DND-41 (cell line): Measurements from ENCODE around the gene KLKB1.

Source experiments
- EZH2 ChIP-seq: IDR thresholded peaks from 3 replicates; pipeline ENCODE4 v1.6.1; 2012; ENCODE audit warnings: borderline replicate concordance, low read depth, mild to moderate bottlenecking, moderate library complexity, low read length, inconsistent platforms; ENCODE audit not compliant: severe bottlenecking
- TF ChIP-seq, protein P1 (sequence below): IDR thresholded peaks from 2 replicates; pipeline ENCODE4 v1.5.1; 2012; ENCODE audit warnings: borderline replicate concordance, low read length, moderate library complexity, mild to moderate bottlenecking; ENCODE audit not compliant: poor library complexity, severe bottlenecking; ENCODE audit errors: extremely low read depth

DNA sequence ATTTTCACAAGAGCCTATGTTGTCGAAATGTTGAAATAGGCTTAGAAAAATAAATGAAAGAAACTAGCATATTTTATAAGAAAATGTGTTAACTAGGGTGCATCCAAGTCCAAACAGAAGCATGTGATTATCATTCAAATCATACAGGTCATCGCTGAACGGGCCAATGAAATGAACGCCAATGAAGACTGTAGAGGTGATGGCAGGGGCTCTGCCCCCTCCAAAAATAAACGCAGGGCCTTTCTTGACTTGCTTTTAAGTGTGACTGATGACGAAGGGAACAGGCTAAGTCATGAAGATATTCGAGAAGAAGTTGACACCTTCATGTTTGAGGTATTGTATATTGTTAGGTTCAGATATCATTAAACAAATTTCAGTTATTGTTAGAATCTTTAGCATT is 26.3 kb upstream of the KLKB1 start:
- TF ChIP-seq, protein P1, sequence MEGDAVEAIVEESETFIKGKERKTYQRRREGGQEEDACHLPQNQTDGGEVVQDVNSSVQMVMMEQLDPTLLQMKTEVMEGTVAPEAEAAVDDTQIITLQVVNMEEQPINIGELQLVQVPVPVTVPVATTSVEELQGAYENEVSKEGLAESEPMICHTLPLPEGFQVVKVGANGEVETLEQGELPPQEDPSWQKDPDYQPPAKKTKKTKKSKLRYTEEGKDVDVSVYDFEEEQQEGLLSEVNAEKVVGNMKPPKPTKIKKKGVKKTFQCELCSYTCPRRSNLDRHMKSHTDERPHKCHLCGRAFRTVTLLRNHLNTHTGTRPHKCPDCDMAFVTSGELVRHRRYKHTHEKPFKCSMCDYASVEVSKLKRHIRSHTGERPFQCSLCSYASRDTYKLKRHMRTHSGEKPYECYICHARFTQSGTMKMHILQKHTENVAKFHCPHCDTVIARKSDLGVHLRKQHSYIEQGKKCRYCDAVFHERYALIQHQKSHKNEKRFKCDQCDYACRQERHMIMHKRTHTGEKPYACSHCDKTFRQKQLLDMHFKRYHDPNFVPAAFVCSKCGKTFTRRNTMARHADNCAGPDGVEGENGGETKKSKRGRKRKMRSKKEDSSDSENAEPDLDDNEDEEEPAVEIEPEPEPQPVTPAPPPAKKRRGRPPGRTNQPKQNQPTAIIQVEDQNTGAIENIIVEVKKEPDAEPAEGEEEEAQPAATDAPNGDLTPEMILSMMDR, result no peak
- no peak for TF ChIP-seq EZH2
